Endometrial microvascular endothelial cells (primary cell): Measurements from ENCODE around the gene CCDC179. TPM values are rescaled to one million over a fixed set of nuclear protein-coding genes. Genes with fewer than 3 reads are reported as not detected.

Experiments used
- in situ Hi-C: cut with HindIII; loops from 2 replicates; pipeline ENCODE4 v1.10.0; 2017; ENCODE audit warnings: low sequenced_read_pairs, low pct_unique_long_range_greater_than_20kb; ENCODE audit errors: inconsistent ontology term
- total RNA-seq: library from RNA; depleted of rRNA; stranded (reverse); fragments of >200 nt; gene quantifications from one replicate; pipeline ENCODE4 v1.2.3, GENCODE V29; 2015; ENCODE audit errors: inconsistent ontology term

Gene CCDC179
- total RNA-seq, 1 donor from 2014 or later = not detected

DNA sequence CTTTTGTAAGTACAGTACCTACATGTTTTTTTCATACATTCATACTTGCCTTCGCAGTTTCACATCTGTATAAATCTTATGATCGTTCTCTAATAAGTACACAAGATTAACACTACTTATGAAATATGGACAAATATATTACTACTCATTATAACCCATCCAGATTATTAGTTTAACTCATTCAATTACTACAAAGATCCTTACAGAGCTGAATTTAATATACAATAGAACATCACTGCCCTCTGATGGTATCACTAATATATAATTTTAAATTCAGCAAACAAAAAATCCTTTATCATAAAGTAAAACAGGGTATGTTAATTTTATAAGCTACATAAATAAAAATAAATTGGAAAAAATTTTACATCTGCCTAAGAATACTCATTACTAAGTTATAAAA is 38.1 kb downstream of the CCDC179 start:
- in situ Hi-C loops = no loop called here

DNA sequence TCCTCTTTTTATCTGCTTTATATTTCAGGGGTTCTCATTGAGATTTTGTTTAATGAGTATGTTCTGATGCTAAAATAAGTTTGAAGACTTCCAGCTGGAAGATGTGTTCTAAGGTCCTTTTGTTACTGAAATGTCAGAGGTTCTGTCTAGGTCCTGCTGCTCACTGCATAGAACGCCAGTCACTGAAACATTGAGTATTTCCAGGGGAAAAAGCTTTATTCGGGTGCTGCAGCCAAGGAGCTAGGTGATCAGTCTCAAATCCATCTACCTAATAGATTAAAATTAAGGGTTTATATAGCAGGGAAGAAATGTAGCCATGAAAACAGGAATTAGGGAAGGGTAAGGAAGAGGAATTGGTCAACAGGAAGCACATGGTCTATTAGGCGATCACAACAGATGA is 50.4 kb downstream of the CCDC179 start:
- in situ Hi-C loops = no loop called here

DNA sequence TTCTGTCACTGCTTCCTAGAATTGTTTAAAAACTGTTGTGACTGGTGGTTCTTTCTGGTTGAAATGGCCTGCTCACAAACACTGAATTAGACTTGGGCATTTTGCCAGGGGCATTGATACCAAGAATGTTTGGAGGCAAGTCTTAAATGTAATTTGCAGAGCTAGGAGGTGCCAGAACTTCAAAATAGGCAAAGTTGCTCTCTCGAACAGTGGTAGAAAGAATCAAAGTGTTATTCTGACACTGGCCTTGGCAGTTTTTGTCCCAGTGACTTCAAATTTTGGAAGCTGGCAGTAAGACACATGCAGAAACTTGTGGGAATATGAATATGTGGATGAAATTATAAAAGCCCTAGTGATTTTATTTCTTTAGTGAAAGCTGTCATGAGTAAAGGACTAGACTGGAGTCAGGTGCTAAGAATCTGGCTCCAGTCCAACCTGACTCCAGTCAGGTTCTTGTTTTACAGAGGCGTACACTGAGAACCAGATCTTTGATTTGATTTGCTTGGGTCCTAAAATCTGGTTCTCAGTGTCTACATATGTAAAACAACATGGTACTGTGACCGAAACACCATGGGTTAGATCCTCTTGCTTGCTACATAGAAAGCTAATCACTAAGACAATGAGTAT is 51.6 kb downstream of the CCDC179 start:
- in situ Hi-C loops = no loop called here

DNA sequence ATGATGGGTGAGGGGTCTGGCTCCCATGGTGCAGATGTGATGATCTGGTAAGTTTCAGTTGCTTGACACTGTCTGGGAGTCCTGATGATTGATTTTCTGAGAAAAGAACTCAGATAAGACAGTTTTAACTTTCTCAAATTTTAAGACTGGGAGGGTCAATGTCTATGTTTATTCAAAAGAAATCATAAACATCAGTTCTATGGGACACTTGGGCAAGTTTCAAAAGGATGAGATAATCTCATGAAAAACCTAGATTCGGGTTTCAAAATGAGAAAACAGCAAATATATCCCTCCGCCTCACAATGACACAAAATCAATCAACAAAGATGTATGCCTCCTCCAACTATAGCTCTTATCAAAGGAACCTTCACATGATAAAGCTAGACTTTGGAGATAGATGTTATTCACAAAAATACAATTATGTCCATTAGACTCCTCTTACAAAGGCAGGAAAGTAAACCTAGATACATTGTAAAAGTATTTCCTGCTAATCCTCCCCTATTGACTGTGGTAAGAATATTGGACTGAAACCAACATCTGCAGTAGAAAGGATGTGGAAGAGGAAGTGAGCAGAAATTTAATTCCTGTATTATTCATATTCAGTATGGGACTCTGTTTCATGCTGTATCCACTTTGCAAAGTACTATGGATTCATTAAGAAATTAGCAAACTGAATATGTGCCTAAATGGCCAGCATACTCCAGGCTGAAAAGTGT is 52.3 kb downstream of the CCDC179 start:
- in situ Hi-C loops = no loop called here

DNA sequence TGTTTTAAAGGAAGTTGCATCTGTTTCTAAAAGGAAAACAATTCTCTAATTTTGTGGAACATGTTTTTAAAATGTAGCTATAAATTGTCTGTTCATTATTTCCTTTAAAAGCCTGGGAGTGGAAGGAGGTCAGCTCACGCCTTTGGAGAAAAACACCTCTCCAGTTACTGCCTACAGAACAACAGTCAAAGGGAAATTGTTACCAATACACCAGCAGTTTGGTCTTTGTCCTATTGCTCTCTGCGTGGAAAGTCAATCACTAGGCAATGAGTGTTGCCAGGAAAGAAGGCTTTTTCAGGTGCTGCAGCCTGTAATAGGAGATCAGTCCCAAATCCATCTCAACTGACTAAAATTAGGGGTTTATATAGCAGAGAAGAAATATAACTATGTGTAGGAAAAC is 52.9 kb downstream of the CCDC179 start:
- in situ Hi-C loops = no loop called here

DNA sequence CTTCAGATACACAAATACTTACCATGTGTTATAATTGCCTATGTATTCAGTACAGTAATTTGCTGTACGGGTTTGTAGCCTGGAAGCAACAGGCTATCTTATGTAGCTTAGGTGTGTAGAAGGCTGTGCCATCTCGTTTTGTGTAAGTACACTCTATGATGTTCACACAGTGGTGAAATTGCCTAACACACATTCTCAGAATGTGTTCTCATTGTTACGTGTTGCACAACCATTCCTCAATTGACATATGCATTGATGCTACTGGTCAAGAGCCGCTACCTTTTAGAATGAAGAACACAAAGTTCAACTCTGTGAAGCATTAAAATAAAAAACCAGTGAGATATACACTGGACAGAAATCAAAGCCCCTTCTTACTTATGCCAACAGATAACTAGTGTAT is 57.4 kb downstream of the CCDC179 start:
- in situ Hi-C loops = no loop called here

DNA sequence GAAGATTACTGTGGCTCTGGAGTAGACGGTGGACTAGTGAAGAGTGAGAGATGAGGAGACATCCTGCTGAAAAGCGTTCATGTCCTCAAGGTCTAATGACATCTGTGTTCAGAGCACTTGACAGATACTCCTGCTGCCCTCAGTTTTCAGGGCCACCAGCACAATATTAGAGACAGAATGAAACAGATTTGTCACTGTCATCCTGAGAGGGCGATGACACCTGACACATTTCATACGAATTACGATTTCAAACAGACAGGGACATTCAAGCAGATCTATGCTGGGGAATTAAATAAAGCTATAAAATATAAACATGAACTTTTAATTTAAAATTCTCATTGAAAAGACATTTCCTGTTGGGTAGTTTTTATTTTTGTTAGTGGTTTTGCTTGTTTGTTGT is 59.8 kb downstream of the CCDC179 start:
- in situ Hi-C loops = no loop called here

DNA sequence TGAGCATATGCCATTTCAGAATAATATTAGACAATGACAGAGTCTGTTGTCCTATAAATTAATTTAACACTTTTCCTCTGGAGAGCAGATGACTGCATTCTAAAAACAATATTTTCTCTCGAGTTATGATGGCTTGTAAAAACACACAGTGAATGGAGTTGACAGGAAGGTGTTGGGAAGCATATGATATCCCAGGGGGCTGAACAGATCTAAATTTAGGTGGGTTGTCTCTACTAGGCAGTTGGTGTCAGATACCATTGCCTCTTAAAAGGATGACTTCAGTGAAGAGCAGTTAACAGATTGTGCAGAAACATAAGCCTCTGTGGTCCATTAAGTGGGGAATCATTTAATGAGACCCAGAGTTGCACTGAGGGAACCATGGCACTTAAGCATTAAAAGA is 61.4 kb downstream of the CCDC179 start:
- in situ Hi-C loops = loop anchor here (25.0 kb wide), 1 partner anchor 462 kb away; the partner anchor contains the start of gene SLC17A6

DNA sequence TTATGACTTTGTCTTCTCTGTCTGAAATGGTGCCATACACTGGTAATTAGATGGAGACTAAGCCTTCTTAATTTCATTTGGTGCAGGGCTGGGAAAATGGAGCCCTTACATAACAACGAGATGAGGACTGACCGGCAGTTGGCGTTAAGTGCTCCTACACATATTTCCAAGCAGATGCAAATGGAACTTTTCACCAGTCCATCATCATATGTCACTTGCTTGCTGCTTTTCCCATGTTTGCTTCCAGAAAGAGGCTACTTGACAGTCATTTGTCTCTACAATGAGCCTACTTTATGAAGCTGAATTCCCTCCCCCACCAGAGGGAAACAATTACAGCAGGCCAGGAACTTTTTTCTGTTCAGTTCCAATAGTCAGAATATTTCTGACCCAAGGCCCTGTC is 63.2 kb downstream of the CCDC179 start:
- in situ Hi-C loops = loop anchor here (25.0 kb wide), 1 partner anchor 460 kb away; the partner anchor contains the start of gene SLC17A6

Other genes starting within 250 kb of the CCDC179 start
- gene FANCF, start 234.7 kb downstream of the CCDC179 start, total RNA-seq = 14.3 TPM
- 3.6 TPM for gene GAS2, start 193.9 kb downstream of the CCDC179 start, total RNA-seq
- 24.5 TPM for gene SVIP, start 30.7 kb downstream of the CCDC179 start, total RNA-seq